Left lung (tissue), 10 donors: Measurements from ENCODE around the gene HUNK. TPM values are rescaled to one million over a fixed set of nuclear protein-coding genes. Genes with fewer than 3 reads are reported as not detected.
A peak's percentile ranks its signal among the peaks of the same experiment; 100 is the strongest.
"Not testable (repeated sequence)": the region's sequence is repeated elsewhere in the genome, so short reads cannot be mapped to it uniquely, and the experiment has no call there.

Experiments
- ATAC-seq: fragments of 200-7000 bp; cut with Tn5 transposase; one replicate; pipeline ENCODE4 v1.9.1; 2020; ENCODE audit warnings: moderate library complexity
- DNase-seq, 4 donors: peaks; one replicate each; pipeline ENCODE4 v3.0.0-alpha.2; 2013 to 2020
- H3K27ac ChIP-seq, 2 donors: fragments of 200-600 bp; sonication (generic) in 1 of 2; one replicate each; pipeline versions ENCODE4 v1.5.0 to v1.8.0; 2020 to 2021
- H3K27me3 ChIP-seq, 2 donors: fragments of 200-600 bp; sonication (generic) in 1 of 2; one replicate each; pipeline versions ENCODE4 v1.5.0 to v1.8.0; 2020 to 2021
- H3K36me3 ChIP-seq, 2 donors: fragments of 200-600 bp; sonication (generic) in 1 of 2; one replicate each; pipeline versions ENCODE4 v1.5.0 to v1.8.0; 2020 to 2021
- H3K4me1 ChIP-seq, 2 donors: fragments of 200-600 bp; one replicate each; pipeline ENCODE4 v1.8.0; 2021
- H3K4me3 ChIP-seq, 2 donors: fragments of 200-600 bp; sonication (generic) in 1 of 2; one replicate each; pipeline versions ENCODE4 v1.5.0 to v1.8.0; 2020 to 2021; ENCODE audit warnings: mild to moderate bottlenecking in 1 of 2
- H3K9me3 ChIP-seq, 2 donors: fragments of 200-600 bp; sonication (generic) in 1 of 2; one replicate each; pipeline versions ENCODE4 v1.5.0 to v1.8.0; 2020 to 2021
- intact Hi-C, 2 donors: fragments of 100-400 bp; cut with DNase I; formaldehyde crosslinking; loops; one replicate each; pipeline versions ENCODE4 v1.11.2 to v1.14.2; 2022
- polyA plus RNA-seq, 6 donors: library from polyadenylated mRNA; unstranded; fragments of 120-200 nt; gene quantifications; one replicate each; pipeline ENCODE4 v1.2.1, GENCODE V29; 2013; ENCODE audit not compliant: insufficient read length in 6 of 6
- total RNA-seq, 2 donors: library from RNA; stranded (reverse); fragmentation: NEBNext Ultra II Directional; extraction: Animal tissue kit (Norgen Biotek cat#: 25700); gene quantifications; one replicate each; pipeline ENCODE4 v1.2.1, GENCODE V29; 2021
- TF ChIP-seq, protein P1 (sequence below), 2 donors: fragments of 200-600 bp; sonication (generic) in 1 of 2; IDR thresholded peaks; one replicate each; pipeline versions ENCODE4 v1.5.0 to v1.8.0; 2021; ENCODE audit warnings: antibody characterized with exemption in 2 of 2
- donor health status: DM: no; HTN: yes; CAD: no.
- donor health status: DM: no; HTN: no; CAD: no.

HUNK gene
- total and polyA plus RNA-seq, 8 donors: 2.9 to 7.4 (median 6.0) TPM

DNA sequence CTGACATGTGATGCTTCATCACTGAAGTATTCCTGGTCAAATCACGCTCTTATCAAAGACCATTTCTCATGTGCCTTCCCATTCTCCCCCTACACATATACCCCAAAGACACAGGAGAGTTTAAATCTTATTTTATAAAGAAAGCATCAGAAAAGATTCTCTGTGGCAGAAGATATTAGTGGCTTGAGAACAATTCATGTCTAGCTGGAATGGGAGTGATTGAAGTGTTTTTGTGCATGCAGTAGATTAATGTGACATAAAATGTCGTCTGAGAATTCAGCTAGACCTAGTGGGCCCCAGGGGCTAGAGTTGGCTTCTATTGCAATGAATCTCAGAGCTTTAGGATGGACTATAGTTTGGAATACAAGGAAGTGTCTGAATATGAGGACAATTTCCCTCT is 163.9 kb downstream of the HUNK start:
- TF ChIP-seq, protein P1, sequence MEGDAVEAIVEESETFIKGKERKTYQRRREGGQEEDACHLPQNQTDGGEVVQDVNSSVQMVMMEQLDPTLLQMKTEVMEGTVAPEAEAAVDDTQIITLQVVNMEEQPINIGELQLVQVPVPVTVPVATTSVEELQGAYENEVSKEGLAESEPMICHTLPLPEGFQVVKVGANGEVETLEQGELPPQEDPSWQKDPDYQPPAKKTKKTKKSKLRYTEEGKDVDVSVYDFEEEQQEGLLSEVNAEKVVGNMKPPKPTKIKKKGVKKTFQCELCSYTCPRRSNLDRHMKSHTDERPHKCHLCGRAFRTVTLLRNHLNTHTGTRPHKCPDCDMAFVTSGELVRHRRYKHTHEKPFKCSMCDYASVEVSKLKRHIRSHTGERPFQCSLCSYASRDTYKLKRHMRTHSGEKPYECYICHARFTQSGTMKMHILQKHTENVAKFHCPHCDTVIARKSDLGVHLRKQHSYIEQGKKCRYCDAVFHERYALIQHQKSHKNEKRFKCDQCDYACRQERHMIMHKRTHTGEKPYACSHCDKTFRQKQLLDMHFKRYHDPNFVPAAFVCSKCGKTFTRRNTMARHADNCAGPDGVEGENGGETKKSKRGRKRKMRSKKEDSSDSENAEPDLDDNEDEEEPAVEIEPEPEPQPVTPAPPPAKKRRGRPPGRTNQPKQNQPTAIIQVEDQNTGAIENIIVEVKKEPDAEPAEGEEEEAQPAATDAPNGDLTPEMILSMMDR (IDR thresholded peaks at IDR 0.05): no peak
- H3K36me3 ChIP-seq: no peaks in the 10 kb centered on the region
- intact Hi-C loops: no loop called here
- no peaks in the 10 kb centered on the region for H3K27me3 ChIP-seq
- H3K27ac ChIP-seq: no peak overlapping the region
- ATAC-seq: no peak
- H3K9me3 ChIP-seq: no peaks in the 10 kb centered on the region
- no peak overlapping the region for H3K4me3 ChIP-seq
- no peak for DNase-seq
- no peaks in the 10 kb centered on the region for H3K4me1 ChIP-seq

DNA sequence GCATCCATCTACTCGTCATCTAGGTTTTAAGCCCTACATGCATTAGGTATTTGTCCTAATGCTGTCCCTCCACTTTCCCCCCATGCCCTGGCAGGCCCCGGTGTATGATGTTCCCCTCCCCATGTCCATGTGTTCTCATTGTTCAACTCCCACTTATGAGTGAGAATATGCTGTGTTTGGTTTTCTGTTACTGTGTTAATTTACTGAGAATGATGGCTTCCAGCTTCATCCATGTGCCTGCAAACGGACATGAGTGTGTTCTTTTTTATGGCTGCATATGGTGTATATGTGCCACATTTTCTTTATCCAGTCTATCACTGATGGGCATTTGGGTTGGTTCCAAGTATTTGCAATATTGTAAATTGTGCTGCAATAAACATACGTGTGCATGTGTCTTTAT is 165.9 kb downstream of the HUNK start:
- not testable (repeated sequence) for H3K4me3 ChIP-seq

DNA sequence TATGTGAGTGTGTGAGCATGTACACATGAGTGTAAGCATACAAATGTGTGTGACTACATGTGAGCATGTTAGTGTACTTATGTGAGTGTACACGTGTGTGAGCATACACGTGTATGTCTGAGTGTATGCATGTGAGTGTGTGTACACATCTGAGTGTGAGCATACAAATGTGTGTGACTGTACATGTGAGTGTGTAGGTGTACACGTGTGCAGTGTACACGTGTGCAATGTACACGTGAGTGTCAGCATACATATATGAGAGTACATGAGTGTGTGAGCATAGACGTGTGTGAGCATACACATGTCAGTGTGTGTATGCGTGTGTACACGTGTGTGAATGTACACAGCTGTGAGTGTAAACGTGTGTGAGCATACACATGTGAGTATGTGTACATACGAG is 170.6 kb downstream of the HUNK start:
- TF ChIP-seq, protein P1 (IDR thresholded peaks at IDR 0.05): no peak
- no peaks in the 10 kb centered on the region for H3K27me3 ChIP-seq
- no peak overlapping the region for H3K27ac ChIP-seq
- DNase-seq (no peak), ATAC-seq (no peak)
- intact Hi-C loops: no loop called here
- H3K9me3 ChIP-seq: peaks cover 0 to 2% of the 10 kb centered on the region in 2 donors
- no peak overlapping the region for H3K4me3 ChIP-seq
- no peaks in the 10 kb centered on the region for H3K4me1 ChIP-seq
- H3K36me3 ChIP-seq: no peaks in the 10 kb centered on the region

More for the DNA sequence above, 165.9 kb downstream of the HUNK start:
- H3K9me3 ChIP-seq, H3K27me3 ChIP-seq, H3K4me1 ChIP-seq, ATAC-seq, H3K27ac ChIP-seq, H3K36me3 ChIP-seq, intact Hi-C loops: not testable (repeated sequence)
- peak in 1 of 4 donors; percentile 41 for DNase-seq

DNA sequence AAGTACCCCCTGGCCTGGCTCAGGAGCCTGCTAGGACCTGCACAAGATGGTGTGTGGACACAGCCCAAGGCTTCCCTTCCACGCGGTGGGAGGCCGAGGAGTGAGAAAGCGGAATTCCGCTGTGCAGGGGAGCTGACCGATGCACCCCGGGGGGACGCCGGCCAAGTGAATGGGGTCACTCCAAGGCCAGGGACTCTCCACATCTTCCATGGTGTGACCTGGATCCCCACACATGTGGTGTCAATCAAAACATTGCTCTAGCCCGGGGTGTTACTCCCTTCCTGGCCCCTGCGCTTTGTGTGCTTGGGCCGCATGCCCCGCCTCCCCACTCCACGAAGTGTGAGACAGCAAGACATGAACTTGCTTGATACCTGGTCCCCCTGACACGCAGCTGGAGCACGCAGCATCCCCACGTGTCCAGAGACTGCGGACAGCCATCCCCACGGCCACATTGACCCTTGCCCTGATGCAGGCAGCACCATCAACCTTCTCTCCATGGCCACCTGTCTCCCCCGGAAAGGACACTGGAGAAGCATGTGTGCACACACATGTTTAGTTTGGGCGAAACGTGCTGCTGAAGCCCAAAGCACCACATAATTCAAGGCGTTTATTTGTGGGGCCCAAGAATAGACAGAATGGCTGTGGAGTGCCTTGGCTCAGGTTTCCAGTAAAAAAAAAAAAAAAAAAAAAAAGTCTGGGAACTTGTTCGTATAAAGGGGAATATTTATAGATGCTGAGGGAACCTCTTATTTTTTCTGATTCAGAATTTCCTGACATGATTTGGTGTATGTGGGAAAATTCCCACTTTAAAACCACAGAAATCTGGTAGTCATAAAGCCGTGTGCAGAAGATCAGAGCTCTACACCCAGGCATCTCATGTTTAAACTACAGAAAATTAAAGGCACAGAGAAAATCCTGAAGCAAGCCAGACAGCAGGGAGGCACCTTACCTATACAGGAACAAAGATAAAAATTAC is 171.7 kb downstream of the HUNK start:
- Histone ChIP-seq H3K9me3 (peaks cover 0 to 2% of the 10 kb centered on the region in 2 donors), H3K36me3 (no peaks in the 10 kb centered on the region), H3K4me3 (no peak overlapping the region), H3K4me1 (no peaks in the 10 kb centered on the region), H3K27ac (no peak overlapping the region), H3K27me3 (no peaks in the 10 kb centered on the region)
- ATAC-seq (no peak), DNase-seq (no peak)
- intact Hi-C loops: no loop called here
- TF ChIP-seq, protein P1 (IDR thresholded peaks at IDR 0.05): no peak

DNA sequence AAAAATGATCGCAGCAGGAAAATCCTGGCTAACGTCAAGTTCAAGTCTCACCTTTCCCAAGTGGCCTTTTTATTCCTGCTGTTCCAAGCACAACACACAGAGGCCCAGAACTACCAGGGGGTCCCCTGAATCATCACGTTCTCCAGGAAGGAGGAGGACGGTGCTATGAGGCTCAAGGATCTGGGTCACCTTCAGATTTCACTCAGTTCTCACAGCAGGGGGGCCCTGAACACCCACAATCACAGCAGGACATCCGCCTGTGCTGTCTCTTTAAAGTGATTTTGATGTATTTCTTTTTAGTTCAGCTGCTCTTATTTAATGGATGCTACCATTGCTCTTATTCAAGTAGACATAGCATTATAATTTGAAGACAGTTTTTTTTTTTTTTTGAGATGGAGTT is 173.4 kb downstream of the HUNK start:
- Histone ChIP-seq H3K27ac (no peak overlapping the region), H3K4me1 (no peaks in the 10 kb centered on the region), H3K9me3 (peaks cover 0 to 2% of the 10 kb centered on the region in 2 donors), H3K36me3 (no peaks in the 10 kb centered on the region), H3K27me3 (no peaks in the 10 kb centered on the region), H3K4me3 (no peak overlapping the region)
- intact Hi-C loops: no loop called here
- TF ChIP-seq, protein P1 (IDR thresholded peaks at IDR 0.05): no peak
- no peak for ATAC-seq
- DNase-seq: no peak
